T-helper 2 cell (primary cell): ENCODE measurements around the gene KSR1.

Experiments
- DNase-seq, 5 experiments: peaks; one replicate each; pipeline versions ENCODE4 v3.0.0 to v3.0.0-alpha.2; 2012 to 2022

KSR1 gene

GRCh38 chr17:27596566-27597187, 140.4 kb downstream of the KSR1 start:
- no peak for DNase-seq

- no peak for DNase-seq
These were observed 140.9 kb downstream of the KSR1 start for GRCh38 chr17:27597188-27597580.

GRCh38 chr17:27597783-27598320, 141.6 kb downstream of the KSR1 start:
- DNase-seq = no peak

DNA sequence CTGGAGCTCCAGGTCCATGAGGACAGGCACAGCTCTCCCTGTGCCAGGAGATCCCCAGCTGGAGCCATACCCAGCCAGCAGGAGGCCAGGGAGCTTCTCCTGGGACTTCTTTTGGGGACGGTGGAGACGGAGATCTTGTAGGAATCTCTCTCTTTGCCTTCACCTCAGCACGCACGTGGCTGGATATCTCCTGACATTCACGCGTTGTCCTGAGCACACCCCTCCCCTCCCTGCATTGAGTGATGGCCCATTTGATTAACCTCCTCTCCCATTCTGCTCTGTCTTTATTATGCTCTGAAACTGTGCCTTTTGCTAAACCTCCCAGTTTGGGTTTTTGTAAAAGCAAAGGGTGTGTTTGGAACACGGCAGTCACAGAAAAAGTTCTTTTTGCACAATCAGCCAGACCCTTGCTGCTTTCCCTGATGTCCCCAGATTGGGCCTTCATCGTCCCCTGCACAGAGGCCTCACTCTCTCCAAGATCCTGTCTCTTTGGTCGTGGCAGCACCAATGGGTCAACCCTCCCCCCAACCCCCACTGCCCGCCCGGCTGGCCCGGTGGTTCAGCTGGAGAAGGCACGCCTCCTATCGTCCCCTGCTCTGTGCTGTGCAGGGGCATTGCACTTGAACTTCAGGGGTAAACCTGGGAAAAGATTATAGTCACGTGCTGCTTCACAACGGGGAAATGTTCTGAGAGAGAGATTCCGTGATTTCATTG, 142.2 kb downstream of the KSR1 start:
- no peak for DNase-seq

DNA sequence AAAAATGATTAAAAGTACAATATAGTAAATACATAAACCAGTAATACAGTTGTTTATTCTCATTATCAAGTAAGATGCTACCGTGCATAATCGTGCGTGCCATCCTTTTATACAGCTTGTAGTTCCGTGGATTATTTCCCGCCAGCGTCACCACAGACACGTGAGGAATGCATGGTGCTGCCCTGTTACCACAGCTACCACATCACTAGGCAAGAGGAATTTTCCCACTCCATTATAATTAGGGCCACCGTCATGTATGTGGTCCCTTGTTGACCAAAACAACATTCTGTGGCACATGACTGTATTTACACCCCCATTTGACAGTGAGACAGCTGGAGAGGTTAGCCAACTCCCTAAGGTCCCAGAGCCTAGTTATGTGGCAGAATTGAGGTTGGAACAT, 144.2 kb downstream of the KSR1 start:
- no peak for DNase-seq

DNA sequence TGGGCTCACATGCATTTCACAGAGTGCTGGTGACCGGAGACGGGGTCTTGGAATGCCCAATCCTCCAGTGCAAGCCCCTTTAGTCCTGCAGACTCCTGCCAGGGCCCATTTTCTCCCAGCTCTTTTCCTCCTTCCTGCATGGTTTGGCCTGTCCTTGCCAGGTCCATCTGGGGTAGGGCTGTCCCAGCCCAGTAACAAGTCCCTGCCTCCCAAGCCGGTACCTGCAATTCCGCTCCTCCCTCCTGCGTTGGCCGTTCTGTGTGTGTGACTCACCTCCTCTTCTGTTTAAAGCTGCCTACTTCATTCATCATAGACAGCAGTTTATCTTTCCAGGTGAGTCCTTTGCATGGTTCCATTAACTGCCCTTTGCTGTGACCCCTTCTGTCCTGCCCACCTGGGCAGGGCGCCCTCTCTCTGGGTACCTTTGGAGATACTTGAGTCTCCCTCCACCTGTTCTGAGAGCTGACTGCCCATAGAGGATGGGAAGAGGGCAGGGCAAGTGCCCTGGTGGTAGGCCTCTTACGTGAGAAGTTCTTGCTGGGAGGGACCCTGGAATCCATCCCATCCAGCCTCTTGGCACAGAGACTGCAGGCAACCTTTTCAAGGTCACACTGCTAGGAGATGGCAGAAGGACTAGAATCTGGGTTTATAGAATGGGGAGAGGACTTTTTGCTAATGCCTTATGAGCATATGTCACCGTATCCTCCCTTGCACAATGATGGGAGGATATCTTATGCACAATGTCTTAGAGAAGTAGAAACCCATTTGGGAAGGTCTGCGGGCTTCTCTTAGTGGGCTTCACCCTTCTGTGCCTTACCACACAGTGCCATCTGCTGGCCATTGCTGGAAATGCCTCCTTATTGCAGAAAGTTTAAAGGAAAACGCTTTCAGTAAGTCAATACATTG, 145.1 kb downstream of the KSR1 start:
- DNase-seq = peak; percentile 48 to 76 (median 65)

DNA sequence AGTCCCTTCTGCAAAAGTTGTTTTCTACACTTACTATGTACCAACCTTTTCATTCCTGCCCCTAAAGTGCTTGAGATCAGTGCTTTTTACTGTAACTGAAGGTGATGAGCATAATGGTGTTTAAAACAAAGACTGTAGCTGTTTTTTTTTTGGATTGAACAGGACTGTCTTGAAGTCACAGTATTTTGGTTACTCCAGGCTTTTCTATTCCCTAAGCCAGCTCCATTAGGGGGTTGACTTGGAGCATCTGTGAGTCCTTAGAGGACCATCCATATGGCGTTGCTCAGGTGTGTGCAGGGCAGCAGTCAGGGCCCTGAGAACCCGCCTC, 145.7 kb downstream of the KSR1 start:
- no peak for DNase-seq

- peak; percentile 34 to 60 (median 47) for DNase-seq
These were observed 146.6 kb downstream of the KSR1 start for GRCh38 chr17:27602721-27603420.

GRCh38 chr17:27603421-27603770, 147.1 kb downstream of the KSR1 start:
- no peak for DNase-seq

GRCh38 chr17:27603880-27604794, 147.9 kb downstream of the KSR1 start:
- DNase-seq = no peak

GRCh38 chr17:27605409-27605808, 149.2 kb downstream of the KSR1 start:
- no peak for DNase-seq

GRCh38 chr17:27607521-27608091, 151.4 kb downstream of the KSR1 start:
- no peak for DNase-seq

DNA sequence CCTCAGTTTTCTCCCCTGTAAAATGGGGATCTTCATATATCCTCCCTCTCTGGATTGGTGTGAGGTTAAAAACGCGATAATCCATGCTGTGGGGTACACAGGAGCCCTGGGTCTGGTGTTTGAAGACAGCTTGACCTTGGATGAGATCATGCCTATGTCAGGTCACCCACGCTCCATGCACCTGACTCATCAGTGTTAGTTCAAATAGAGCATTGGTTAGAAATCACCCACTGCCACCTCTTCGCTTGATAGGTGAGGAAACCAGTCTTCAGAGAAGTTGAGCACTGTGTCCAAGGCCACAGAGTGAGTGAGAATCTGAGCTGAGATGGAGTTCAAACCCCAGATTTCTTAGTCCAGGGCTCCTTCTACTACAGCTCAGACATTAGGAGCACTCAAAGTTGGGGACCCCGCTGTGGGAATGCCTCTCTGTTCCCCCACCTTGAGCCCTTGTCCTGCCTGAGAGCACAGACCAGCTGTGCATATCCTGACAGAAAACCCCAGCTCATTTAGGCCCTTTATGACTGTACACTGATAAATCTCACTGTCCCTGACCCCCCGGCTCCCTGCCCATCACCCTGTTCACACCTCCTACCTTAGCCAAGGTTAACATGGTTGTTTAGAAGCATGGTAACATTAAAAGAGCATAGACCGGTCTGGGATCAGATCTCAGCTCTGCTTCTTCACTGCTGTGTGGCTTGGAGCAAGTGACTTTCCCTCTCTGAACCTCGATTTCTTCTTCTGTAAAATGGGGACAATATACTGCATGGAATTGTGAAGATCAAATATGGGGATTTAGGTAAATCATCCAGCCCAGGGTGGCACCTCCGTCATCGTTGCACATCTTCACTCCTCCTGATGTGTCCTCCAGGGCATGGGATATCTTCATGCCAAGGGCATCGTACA, 152.3 kb downstream of the KSR1 start:
- DNase-seq = no peak

DNA sequence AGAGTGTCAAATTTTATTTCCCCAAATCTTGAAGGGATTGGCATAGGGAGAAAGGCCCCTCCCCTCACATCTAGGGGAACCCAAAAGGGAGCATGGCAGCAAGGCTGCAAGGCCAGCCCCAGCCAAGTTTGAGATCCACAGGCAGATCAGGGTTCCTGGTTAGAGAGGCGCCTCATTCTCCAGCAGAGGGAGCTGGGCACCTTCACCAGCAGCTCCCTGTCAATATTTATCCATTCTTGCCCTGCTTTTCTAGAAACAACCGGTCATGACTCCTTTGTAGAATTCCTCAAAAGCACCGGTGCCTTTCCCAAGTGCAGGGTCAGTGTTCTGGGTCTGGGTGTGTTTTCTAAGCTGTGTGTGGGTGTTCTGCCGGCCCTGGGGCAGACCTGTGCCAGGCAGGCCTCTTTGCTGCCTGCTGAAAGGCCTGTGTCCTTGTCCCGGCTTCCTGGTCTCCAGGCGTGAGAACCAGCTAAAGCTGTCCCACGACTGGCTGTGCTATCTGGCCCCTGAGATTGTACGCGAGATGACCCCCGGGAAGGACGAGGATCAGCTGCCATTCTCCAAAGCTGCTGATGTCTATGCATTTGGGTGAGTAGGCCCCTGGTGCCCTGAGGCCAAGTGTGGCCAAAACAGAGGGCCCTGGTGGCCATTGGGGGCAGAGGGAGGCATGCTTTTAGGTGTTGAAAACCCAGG, 153.5 kb downstream of the KSR1 start:
- DNase-seq = peak in 1 of 5 experiments; percentile 60

DNA sequence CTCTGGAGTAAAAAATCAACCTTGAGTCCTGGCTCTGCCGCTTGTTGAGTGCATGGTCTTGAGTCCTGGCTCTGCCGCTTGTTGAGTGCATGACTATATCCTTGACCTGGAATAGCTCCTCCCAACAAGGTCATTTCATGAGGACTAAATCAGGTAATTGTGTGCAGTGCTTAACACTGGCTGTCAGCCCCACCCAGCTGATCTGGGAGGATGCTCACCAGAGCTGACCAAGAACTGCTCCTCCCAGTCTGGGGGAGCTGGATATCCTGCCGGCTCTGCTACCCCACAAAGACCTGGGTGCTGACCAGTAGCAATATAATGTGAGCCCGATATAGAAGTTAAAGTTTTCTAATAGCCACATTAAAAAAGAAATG, 154.0 kb downstream of the KSR1 start:
- DNase-seq = no peak

- DNase-seq = peak in 1 of 5 experiments; percentile 19
These were observed 156.0 kb downstream of the KSR1 start for GRCh38 chr17:27612160-27612770.

- no peak for DNase-seq
These were observed 157.2 kb downstream of the KSR1 start for GRCh38 chr17:27613433-27613832.

DNA sequence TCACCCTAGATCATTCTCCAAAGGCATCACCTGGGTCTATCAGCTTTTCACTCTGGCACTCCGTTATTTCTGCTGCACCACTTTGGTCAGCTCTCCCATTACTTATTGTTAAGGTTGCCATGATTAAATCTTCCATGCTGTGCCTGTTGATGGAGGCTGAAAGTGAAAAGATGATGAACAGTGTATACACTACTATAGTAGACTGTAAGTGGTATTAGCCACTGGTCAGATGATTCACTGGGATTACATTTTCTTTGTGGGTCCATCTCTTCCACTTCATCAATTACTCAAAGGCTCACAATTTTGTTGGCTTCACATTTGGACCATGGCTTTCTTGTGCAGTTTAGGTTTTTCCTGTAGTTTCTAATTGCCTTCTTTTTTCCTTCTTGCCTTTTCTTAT, 158.9 kb downstream of the KSR1 start:
- no peak for DNase-seq

DNA sequence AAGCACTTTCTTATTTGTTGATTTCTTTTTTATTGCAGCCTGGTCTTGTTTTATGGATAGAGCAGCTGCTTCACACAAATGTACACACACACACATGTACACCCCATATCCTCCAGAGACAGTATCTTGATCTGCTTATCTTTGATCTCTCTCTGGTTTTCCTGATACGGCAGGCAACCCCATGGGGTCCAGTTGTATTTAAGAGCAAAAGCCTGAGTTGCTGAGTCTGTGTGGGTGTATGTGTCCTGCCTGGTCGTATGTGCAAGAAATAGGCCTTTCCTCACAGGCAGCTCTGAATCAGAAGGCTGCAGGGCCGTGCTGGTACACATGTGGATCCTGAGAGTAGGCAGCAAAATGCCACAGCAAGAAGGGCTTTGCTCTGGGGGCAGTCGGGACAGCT, 160.2 kb downstream of the KSR1 start:
- peak in 1 of 5 experiments; percentile 74 for DNase-seq
